ENCODE results near the gene NECAB2. TPM values are rescaled to one million over a fixed set of nuclear protein-coding genes. Genes with fewer than 3 reads are reported as not detected.

The NECAB2 gene
- total RNA-seq, 4 donors from 2014 or later: not detected

GRCh38 chr16:84040226-84040822 is 72.3 kb downstream of the NECAB2 start:
- TF ChIP-seq CTCF (IDR thresholded peaks at IDR 0.05; ENCODE audit: low read depth): no peak

DNA sequence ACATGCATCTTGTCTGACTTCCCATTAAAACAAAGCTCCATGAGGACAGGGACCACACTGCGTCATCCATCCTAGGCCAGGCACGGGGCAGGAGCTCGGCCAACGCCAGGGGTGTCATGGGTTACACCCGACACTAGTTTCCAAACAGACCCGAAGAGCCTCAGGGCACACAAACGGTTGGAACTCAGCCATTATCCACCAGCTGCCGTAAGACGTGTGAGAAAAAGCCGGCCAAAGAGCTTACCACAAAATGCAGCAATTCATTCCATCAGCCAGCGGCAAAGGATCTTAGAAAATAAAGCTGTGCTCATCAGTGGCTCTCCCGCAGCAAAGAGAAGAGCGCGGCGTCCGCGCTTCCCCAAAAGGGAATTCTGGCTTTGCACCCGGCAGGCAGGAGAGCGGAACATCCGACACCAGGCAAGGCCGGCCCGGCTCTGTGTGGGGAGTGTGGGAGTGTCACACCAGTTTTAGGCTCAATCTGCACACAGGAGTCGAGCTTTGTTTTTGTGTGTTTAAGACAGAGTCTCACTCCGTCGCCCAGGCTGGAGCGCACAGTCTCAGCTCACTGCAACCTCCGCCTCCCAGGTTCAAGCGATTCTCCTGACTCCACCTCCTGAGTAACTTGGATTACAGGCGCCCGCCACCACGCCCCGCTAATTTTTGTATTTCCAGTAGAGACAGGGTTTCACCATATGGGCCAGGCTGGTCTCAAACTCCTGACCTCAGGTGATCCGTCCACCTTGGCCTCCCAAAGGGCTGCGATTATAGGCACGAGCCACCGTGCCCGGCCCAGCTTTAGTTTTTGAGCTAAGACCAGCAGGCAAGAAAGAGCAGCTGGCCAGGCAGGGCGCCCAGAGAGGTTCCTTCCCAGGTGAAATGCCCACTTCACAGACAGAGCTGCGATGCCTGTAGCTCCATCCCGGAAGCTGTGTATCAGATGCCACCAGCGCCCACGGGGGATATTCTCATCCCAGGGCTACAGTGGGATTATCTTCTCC is 73.1 kb downstream of the NECAB2 start:
- TF ChIP-seq CTCF (IDR thresholded peaks at IDR 0.05; ENCODE audit: low read depth): no peak

- TF ChIP-seq CTCF (IDR thresholded peaks at IDR 0.05; ENCODE audit: low read depth): no peak
Observed at GRCh38 chr16:84041881-84042280, 73.8 kb downstream of the NECAB2 start.

GRCh38 chr16:84042308-84042878 is 74.3 kb downstream of the NECAB2 start, which contains the start of gene SLC38A8:
Gene SLC38A8 (minus strand): TSS chr16:84042795. CDS start chr16:84042157, 638 bp downstream.
- no peak for TF ChIP-seq CTCF (IDR thresholded peaks at IDR 0.05; ENCODE audit: low read depth)

DNA sequence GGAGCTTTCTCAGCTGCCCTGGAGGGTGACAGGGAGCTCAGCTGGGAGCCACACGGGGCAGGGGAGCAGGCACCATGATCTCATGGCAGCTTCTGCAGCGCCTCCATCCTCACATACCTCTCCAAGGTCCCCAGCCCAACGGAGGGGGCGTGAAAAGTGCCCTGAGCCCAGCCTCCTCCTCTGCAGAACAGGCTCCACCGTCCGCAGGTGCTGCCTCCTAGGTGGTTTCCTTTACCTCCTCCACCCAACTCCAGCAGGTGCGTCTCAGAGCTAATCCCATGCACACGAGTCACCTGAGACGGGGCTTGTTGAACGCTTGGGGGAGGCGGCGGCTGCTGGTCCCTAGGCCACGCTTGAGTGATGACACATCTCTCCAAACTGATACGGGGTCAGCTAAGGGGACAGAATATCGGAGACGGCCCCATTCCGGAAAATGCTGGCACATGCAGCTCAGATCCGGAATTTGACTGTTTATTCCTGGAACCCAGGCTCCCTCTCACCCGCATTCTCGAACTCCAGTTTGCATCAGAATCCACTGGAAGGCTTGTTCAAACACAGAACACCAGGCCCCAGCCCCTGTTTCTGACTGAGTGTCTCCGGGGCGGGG is 74.9 kb downstream of the NECAB2 start:
- no peak for TF ChIP-seq CTCF (IDR thresholded peaks at IDR 0.05; ENCODE audit: low read depth)

DNA sequence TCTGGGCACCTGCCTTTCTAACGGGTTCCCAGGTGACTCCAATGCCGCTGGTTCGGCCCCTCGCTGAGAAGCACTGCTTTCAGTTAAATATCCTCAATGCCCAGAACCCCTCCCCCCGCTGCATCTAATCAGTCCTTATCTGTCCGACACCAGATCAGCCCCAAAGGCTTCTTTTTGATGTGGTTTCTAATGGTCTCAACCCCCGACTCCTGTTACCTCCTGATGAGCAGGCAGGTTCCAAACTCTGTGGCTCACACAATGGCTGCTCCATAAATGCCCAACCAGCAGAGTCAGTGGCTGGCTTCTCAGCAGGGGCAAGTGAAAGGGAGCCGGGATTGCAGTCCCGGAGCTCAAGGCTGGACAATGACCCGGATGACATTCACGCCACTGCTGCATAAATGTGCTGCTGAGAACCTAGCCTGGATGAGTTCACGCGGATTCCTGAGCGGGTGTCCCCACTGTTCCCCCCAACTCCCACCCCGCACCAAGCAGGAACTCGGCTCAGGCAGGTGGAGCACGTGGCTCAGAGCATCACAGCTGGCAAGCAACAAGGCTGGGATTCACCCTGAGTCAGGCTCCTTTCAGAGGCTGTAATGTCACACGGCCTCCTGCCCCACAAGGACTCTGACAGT is 75.6 kb downstream of the NECAB2 start:
- no peak for TF ChIP-seq CTCF (IDR thresholded peaks at IDR 0.05; ENCODE audit: low read depth)
